T-helper 22 cell (primary cell): ENCODE results near the gene MOB3B.

ENCODE experiments used
- DNase-seq: peaks from one replicate; pipeline ENCODE4 v3.0.0-alpha.2; 2020; ENCODE audit warnings: low read depth

Gene MOB3B

DNA sequence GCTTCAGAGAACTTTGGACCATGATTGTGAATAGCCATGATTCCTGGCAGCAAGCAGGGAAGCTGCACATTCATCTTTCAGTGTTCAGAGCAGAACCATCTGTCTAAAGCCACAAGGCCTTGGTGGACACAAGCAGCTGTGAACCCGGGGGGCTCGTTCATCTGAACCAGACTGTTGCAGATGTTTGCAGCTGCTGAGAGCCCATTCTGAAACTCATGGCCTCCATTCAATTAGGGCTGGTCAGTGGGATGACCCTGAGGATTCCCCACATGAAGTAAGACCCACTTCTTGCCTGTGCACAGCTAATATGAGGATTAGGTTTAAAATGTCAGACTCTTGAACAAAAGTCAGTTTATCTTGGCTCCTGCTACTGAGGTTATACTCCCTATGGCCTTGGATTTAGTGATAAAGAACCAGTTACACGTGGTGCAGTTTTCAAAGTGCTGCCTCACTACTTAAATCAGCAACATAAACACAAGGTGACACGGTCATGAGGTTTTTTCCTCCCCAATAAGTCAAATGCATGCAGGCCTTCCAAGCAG lies 115.3 kb downstream of the MOB3B start:
- no peak for DNase-seq

DNA sequence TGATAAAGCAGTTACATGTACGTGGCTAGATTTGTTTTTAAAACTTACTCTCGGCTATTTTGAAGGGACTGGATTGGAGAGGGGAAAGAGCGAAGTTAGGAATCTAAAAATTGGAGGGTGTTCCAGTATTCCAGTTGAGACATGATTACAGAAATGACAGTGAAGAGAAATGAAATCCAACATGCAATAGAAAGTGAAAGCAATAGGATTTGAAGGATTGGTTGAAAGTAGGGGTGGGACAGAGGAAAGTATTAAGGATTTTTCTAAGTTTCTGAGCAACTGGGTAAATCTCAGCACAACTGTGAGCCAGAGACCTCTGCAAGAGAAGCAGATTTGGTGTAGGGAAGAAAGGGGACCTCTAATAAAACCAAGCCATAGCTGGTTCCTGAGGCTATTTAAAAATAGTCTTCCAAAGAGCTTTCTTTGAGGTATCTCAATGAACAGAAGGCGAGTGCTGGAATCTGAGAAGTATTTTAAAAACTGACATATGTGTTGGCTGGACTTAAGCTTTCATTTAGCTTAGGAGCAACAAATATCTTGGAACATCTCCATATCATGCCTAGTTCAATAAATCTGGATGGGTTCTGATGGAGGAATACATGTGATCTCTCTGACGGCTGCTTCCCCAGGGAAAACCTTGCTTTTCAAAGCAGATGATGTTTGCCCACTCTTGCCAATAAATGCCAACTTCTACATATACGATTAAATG lies 115.9 kb downstream of the MOB3B start:
- DNase-seq: no peak

DNA sequence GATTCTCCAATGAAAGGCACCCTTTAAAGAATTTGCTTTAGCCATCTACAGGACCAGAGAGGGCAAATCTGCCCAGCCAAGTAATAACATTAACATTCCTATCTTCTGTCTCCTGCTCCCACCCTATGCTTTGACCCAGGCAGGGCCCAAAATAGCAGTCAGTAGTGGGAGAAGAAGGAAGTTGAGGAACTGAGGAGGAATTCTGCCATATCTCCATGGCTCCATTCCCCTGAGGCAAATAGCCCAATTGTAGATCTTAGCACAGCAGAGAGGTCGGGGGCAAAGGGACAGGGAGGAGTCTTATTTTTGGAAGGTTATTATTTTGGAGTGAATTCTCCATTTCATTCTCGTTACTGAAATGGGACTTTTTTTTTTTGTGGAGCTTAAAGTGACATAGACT lies 116.7 kb downstream of the MOB3B start:
- no peak for DNase-seq

DNA sequence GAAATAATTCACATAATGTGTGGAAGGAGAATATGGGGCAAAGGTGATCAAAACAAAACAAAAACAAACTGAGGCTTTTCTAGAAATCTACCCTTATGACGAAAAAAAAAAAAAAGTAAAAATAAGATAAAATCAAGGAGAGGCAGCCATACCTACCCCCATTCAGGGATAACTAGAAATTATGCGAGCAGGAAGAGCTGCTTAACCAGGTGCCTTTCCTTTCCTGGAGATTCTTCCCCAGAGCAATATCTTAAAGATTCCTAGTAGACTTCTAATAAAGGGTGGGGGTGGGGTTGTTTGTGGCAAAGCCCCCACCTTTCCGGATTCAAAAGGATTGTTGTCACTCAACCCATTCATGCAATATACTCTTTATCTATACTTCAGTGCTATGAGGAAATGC lies 117.5 kb downstream of the MOB3B start:
- DNase-seq: no peak

DNA sequence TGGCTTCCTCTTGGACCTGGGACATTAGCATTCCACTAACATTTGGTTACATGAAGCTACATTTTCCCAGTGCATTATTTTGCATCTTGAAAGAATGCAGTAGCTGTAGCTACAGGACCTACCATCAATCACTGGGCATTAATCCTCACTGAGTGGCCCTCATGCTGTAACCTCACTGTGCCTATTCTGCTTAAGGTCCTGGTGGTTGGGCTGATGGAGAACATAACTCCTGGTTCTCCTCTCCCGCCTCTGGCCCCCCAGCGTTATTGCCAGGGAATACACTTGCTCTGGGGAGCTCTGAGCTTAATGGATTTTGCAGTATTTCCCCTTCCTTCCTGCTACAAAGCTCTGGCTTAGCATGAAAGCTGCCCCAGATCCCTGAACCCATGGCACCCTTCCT lies 121.1 kb downstream of the MOB3B start:
- DNase-seq: no peak

DNA sequence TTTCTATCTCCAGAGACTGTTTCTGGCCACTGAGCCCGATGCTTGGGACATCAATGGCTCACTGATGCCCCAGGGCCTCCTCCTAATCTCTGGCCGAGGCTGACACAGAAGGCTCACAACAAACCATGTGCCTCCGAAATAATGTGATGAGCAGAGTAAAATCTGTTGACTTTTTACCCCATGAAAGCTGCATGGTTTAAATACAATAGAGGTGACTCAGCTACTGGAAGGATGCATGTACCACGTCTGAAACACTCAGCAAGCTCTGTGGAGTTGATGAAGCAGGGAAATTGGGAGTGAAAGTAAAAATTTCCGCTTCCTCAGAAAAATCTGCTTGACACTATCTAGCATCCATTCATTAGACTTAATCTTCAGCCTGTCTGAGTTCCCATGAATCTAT lies 121.6 kb downstream of the MOB3B start:
- DNase-seq: no peak

DNA sequence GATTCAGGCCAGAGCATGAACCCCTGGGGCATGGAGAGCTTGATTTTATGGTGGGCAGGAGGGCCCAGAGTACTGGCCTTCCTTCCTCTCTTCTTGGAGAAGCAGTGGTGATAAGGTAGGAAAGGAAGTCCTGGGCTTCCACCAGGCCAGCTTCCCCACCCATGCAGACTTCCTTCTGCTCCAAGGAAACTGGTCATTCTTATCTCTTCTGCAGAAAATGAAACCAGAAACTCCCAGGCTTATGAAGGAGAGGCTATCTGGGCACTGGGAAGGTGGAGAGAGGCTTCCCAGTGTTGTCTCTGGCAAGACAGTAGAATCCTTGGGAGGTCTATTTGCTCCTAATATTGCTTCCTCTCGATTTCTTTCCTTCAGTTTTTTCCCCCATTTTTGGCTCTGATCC lies 122.1 kb downstream of the MOB3B start:
- no peak for DNase-seq

DNA sequence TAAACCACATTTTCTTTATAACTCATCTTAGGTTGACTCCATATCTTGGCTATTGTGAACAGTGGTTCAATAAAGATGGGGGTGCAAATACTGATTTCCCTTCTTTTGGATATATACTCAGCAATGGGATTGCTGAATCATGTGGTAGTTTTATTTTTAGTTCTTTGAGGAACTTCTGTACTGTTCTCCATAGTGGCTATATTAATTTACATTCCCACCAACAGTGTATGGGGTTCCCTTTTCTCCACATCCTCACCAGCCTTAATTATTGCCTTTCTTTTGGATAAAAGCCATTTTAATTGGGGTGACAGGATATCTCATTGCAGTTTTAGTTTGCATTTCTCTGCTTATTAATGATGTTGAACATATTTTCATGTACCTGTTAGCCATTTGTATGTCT lies 125.0 kb downstream of the MOB3B start:
- no peak for DNase-seq

DNA sequence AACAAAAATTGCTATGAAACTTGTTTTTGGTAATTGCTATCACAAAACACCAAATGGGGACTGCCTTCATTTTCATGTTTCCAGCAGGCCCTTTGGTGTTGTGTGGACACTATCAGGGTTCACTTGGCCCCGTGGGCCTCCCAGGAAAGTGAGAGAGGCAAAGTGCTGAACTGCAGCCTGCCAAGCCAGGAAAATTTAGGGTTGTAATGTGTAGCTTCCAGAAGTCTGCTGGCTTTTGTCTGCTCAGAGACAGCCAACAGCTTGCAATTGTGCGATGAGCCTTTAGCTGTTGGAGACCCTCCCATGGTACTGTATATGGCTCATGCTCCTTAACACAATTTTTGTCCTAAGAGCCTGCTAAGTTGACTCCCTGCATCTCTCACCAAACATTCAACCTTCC lies 127.0 kb downstream of the MOB3B start:
- DNase-seq: no peak

DNA sequence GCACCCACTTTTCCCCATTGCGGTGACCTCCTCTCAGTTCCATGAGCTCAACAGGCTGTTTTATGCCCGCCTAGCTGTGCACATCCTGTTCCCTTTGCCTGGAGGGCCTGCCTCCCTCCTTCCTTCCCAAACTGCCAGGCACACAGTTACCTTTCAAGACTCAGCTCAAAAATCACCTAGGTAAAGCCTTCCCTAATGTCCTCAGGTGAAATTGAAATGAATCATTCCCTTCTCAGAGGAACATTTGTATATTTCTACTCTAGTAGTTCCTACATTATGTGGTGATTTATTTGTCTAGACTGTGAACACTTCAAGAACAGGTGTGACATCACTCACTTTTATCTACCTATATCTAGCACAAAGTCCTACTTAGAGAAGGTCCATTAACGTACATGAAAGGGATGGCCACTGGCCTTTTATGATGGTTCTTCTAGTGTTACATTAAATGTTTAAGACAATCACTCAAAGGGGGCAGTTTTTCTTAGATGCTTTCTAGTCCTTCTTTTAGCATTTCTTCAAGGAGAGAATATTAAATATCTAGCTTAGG lies 129.2 kb downstream of the MOB3B start:
- no peak for DNase-seq

DNA sequence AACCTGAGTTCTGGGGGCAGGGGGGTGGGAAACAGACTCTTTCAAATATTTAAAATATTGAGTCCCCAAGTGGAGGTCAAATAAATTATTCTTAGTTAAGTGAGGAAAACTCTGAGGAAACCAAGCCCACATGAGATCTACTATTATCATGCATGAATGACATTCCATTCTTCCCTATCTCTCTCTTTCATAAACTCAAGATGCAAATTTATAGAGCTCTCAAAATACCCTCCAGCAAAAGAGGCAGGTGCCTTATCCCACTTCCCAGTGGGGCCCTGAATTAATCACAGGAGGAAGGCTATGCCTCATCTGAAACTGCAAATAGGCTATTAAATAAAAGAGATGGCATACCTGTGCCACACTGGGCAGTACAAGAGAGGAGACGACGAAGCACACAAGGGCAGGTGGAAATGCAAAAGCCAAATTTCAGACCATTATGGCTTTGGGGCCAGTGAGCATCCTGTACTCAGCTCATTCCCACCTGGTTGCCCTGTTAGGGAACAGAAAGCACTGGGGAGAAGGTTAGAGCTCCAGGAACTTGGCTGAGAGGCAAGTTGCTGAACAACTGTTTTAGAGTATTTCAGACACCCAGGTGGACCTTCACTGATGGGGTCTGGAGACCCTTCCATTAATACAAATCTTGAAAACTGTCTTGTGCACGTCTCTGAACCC lies 130.5 kb downstream of the MOB3B start:
- DNase-seq: no peak

DNA sequence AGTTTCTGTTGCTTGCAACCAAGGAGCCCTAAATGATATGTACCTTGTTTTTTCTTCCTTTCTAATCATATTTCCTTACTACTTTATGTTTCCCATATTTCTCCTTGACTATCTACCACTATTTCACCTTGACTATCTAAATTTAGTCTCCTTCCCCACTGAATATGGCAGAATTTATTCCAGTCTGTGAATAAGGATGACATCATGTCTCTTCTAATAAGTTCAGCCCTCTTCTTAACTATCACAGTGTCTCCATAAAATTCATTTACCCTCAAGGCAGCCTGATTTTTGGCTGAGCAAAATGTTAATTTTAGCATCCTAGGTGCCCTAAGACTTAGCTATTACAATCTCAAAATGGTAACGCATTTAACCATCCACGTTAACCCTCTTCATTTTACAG lies 133.1 kb downstream of the MOB3B start:
- no peak for DNase-seq

DNA sequence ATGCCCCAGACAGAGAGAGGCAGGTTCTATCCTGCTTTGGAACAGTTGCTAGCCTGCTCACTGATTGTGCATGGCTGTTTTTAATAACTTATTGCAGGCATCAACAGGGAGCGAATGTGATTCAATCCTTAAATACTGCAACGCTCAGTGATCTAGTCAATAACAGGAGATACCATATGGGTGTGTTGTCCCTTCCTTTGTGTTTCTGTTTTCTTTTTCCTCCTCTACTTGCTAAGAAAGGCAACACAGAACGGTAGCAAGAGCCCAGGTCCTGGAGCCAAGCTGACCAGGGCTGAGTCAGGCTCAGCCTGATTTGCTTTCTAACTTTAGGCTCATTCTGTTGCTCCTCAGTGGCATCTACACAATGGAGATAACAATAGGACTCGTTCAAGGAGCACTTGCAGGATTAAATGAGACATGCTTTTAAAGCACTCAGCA lies 134.1 kb downstream of the MOB3B start:
- DNase-seq: no peak

DNA sequence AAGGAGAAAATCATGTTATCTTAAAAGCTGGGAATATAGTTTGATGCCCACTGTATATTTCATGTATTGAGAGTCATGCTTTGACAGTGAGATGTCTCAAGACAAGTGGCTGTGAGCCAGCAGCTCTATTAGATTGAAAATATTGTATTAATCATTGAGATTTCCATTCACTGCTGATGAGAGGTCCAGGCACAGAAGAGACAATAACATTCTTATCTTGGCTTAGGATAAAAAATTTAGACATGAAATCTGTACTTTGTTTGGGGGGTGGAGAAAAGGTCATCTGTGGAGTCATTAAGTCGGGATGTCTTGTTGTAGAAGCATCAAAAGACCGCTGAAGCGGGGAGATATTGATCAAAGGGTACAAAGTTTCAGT lies 134.8 kb downstream of the MOB3B start:
- no peak for DNase-seq

DNA sequence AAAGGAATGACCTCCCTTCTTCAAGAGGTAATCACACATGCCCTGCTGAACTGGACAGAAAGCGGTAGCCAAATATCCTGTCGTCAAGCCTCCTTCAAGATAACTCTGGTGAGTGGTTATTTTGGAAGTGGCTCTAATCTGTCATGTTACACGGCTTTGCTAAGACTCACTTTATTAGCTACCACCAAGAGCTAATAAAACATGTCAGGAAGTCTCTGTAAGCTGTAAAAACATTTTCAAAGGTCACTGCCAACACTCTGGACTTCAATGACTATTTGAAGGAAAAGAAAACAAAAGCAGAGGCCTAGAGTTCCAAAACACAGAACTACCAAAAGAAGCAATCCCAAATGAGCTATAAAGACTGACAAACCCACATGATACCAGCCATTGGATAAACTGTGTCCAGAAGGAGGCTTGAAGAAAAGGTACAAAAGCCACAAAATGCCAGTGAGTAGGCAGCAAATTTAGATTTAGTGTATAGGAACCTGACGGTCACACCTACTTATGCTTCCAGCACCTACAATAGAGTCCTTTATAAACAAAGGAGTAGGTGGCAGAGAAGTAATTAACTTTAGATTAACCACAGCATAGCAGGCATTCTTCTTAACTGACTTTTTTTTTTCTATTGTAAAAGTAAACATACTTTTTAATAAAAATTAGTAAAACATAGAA lies 135.3 kb downstream of the MOB3B start:
- DNase-seq: no peak

DNA sequence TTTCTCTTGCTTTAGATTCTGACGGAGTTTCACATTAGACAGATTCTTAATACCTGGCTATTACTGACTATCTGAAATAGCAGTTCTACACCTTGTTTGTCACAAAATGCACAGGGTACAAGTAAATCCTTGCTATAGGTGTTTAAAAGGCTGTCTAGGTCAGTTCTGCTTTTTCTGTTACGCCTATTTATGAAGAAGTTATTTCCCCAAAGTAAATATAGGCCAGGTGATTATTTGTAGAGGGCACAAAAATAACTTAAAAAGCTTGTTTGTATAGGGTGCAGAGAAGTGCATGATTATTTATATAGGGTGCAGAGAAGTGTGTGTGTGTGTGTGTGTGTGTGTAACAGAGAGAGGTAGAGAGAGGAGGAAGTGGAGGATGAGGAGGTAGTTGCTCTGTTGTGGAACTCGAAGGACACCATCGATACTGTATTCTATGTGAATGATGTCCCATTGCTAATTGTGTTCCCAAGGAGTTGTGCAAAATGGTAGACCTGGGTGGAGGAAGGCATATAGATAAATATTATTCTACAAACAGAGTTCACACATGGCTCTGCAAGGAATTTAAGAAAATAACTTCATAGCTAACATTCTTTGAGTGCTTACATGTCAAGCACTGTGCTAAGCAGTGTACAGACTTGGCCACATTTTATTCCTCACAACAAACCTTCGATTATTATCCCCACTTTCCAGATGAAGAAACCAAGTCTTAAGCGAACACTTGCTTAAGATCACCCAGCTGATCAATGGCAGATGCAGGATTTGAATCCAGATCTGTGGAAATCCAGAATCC lies 136.4 kb downstream of the MOB3B start:
- no peak for DNase-seq

DNA sequence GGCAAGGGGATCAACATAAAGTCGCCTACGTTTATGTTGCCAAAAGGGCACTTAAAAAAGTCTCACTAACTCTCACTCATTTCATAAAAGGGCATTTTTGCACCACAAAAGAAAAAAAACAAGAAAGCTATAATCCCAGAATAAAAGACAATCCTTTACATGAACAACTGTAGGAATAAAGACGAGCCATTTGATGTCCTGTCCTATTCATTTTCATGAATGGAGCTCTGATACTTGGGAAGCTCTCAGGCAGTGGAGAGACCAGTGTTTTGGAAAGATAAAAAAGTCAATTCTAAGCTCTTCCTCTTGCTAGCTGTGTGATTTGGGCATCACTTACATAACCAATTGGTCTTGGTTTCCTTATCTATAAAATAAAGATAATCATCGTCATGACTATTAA lies 137.2 kb downstream of the MOB3B start:
- DNase-seq: no peak

DNA sequence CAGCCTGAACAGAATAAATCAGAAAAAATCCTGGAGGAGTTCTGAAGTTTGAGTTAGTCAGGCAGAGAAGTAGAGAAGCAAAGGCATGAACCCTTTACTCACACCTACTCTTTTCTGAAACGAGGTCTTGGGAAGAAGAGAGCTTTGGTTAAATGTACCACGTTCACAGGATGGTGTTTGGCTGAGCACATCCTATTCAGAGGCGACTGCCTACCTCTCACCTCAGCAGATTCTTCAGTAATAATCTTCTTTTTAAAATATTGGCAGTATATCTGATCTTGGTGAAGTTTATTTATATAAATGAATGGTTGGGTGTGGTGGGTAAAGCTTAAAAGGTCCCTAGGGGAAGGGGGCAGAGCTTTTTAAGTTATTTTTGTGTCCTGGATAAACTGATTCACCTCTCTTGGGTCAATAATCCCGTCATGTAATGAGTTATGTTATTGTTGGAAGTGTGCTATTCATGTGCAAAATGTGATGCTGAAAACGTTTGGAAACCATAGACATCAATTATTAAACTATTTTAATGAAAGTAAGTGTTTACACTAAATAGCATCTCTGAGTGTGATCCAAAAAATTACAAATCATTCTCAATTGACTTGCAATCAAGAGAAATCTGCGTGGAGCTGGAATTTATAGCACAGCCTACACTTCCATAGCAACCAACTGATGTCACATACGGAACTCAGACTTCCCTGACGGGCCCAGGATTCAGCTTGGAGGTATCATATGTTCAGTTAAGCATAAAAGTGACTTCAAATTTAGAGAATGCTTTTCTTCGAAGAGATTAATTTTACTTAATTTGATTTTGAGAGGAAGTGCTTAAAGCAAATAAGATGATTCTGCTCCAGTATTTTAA lies 138.3 kb downstream of the MOB3B start:
- DNase-seq: no peak

DNA sequence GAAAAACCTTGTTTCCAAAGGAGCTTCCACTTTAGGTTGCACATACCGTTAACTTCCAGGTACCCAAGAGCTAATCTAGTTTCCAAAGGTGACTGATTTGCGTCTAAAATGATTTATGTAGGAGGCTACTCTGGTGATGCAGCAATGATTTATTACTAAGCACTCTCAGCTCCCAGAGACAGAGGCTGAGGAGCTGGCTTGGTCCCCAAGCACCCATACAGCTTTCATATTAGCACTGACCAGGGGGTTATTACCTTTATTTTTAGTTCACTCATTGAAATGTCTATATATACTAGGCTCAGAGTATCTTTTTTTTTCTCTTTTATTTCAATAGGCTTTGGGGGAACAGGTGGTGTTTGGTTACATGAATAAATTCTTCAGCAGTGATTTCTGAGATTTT lies 141.5 kb downstream of the MOB3B start:
- DNase-seq: no peak

DNA sequence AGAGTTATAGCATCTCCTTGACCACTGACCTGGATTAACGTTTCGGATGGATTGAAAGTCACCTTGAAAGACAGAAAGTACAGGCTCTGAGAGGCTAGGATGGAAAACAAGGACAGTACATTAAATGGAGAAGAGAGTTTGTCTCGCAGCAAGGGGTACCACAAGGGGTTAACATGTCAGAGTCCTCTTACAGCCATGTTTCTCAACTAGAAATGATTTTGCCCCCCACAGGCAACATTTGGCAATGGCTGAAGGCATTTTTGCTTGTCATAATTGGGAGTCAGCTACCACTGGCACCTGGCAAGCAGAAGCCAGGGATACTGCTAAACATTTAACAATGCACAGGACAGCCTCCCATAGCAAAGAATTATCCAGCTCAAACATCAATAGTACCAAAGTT lies 141.9 kb downstream of the MOB3B start:
- DNase-seq: no peak

DNA sequence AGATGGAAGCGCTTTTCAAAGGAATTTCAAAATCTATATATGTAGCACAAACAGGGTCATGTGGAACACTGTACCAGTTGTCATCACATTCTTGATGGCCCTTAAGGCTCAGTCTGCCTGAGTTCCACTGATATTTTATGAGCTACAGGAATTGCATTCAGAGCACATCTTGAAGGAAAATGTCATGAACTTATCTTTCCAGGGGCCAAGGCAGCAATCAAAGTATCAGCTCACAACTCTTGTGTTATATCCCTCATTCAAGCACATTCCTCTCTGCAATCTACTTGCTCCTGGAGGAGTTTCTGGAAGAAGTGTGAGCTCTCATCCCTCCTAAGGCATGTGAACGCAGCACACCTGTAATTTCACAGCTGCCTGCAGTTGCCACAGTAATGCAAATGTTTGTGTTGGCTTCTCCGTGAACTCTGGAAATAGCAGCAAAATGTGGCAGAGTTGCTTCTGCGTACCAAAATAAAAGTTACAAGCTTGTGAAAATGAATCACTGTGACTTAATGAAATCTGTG lies 143.0 kb downstream of the MOB3B start:
- no peak for DNase-seq
